Lung (tissue), 12 donors: ENCODE results near the gene BCAS3. TPM values are rescaled to one million over a fixed set of nuclear protein-coding genes. Genes with fewer than 3 reads are reported as not detected.

ENCODE experiments used
- ATAC-seq: fragments of 200-7000 bp; cut with Tn5 transposase; one replicate; pipeline ENCODE4 v1.9.1; 2020; ENCODE audit warnings: moderate number of reproducible peaks; ENCODE audit not compliant: insufficient read depth, low FRiP score
- DNase-seq, 3 donors: peaks; one replicate each; pipeline ENCODE4 v3.0.0-alpha.2; 2013 to 2017
- H3K27ac ChIP-seq, 2 donors: one replicate each; pipeline ENCODE4 v1.5.1; 2013; ENCODE audit warnings: mild to moderate bottlenecking in 2 of 2, moderate library complexity in 2 of 2, control low read depth in 1 of 2, inconsistent platforms in 1 of 2, low read depth in 1 of 2, low read length in 1 of 2
- H3K27me3 ChIP-seq, 3 donors: one replicate each; pipeline ENCODE4 v1.5.1; 2013; ENCODE audit warnings: low read length in 2 of 3; ENCODE audit not compliant: control insufficient read depth in 3 of 3, insufficient read depth in 3 of 3
- H3K36me3 ChIP-seq, 4 donors: one replicate each; pipeline ENCODE4 v1.5.1; 2013; ENCODE audit warnings: low read length in 4 of 4, mild to moderate bottlenecking in 1 of 4, moderate library complexity in 1 of 4; ENCODE audit not compliant: control insufficient read depth in 4 of 4, insufficient read depth in 4 of 4
- H3K4me1 ChIP-seq, 5 donors: one replicate each; pipeline ENCODE4 v1.5.1; 2013; ENCODE audit warnings: low read length in 5 of 5, mild to moderate bottlenecking in 2 of 5, moderate library complexity in 1 of 5; ENCODE audit not compliant: control insufficient read depth in 5 of 5, insufficient read depth in 5 of 5
- H3K4me3 ChIP-seq: one replicate; pipeline ENCODE4 v1.5.1; 2013; ENCODE audit warnings: mild to moderate bottlenecking, control low read depth, moderate library complexity
- H3K9ac ChIP-seq, 2 donors: one replicate each; pipeline ENCODE4 v1.5.1; 2013; ENCODE audit warnings: low read length in 2 of 2, control low read depth in 1 of 2; ENCODE audit not compliant: insufficient read depth in 1 of 2
- H3K9me3 ChIP-seq, 4 donors: one replicate each; pipeline ENCODE4 v1.5.1; 2013; ENCODE audit warnings: low read length in 3 of 4, mild to moderate bottlenecking in 1 of 4, moderate library complexity in 1 of 4; ENCODE audit not compliant: control insufficient read depth in 4 of 4, insufficient read depth in 3 of 4
- CTCF ChIP-seq: IDR thresholded peaks from 2 replicates; pipeline ENCODE4 v1.5.1; 2012; ENCODE audit warnings: mild to moderate bottlenecking; ENCODE audit errors: control extremely low read depth, extremely low read depth
- WGBS, 2 donors: extraction: QIAGEN DNeasy Blood & Tissue Kit; methylation state at CpG; one replicate each; pipeline ENCODE4 v1.1.7; 2013; 5-methylcytosine and 5-hydroxymethylcytosine counted together
- polyA plus RNA-seq, 2 donors: library from polyadenylated mRNA; stranded (reverse); fragments of 200-250 nt; gene quantifications; one replicate each; pipeline ENCODE4 v1.2.1, GENCODE V29; 2013
- total RNA-seq, 2 donors: library from RNA; depleted of rRNA in 1 of 2; stranded (reverse); fragments of >200 nt in 1 of 2; gene quantifications; one replicate each; pipeline ENCODE4 v1.2.1, GENCODE V29; 2014 to 2021
- donor health status: control.
- donor health status: control.
- donor health status: Bipolar disorder and iron deficiency.
- donor health status: healthy.
- donor health status: DM: yes; HTN: yes; CAD: no.

BCAS3 gene
- total and polyA plus RNA-seq, 4 donors, result 4.0 to 101 (median 20.3) TPM

GRCh38 chr17:61360318-61360943, 682.8 kb downstream of the BCAS3 start:
- peaks cover 0 to 1% (median 0%) of the 10 kb centered on the region in 5 donors for H3K4me1 ChIP-seq
- H3K4me3 ChIP-seq, result no peak overlapping the region
- TF ChIP-seq CTCF, result no peak
- 95 to 97% methylated on average over 3 of the region's 3 CpGs for WGBS, 2 donors
- no peaks in the 10 kb centered on the region for H3K27me3 ChIP-seq
- ATAC-seq, result no peak
- no peak overlapping the region for H3K27ac ChIP-seq
- no peaks in the 10 kb centered on the region for H3K9me3 ChIP-seq
- no peak for DNase-seq
- H3K9ac ChIP-seq, result no peak overlapping the region
- H3K36me3 ChIP-seq, result no peaks in the 10 kb centered on the region

- no peak for TF ChIP-seq CTCF
- H3K27ac ChIP-seq, result no peak overlapping the region
- WGBS, 2 donors, result 77 to 82% methylated on average over 2 of the region's 2 CpGs
- no peaks in the 10 kb centered on the region for H3K9me3 ChIP-seq
- no peaks in the 10 kb centered on the region for H3K36me3 ChIP-seq
- no peak overlapping the region for H3K9ac ChIP-seq
- no peaks in the 10 kb centered on the region for H3K27me3 ChIP-seq
- no peak overlapping the region for H3K4me3 ChIP-seq
- no peak for DNase-seq
- ATAC-seq, result no peak
- H3K4me1 ChIP-seq, result peaks cover 0 to 1% (median 0%) of the 10 kb centered on the region in 5 donors
These were observed 683.4 kb downstream of the BCAS3 start for GRCh38 chr17:61361084-61361483.

- WGBS, 2 donors, result 91 to 94% methylated on average over 5 of the region's 5 CpGs
- Histone ChIP-seq H3K27ac (no peak overlapping the region), H3K4me1 (peaks cover 0 to 11% (median 1%) of the 10 kb centered on the region in 5 donors), H3K27me3 (no peaks in the 10 kb centered on the region), H3K36me3 (no peaks in the 10 kb centered on the region), H3K9ac (no peak overlapping the region), H3K9me3 (no peaks in the 10 kb centered on the region), H3K4me3 (no peak overlapping the region)
- no peak for DNase-seq
- ATAC-seq, result no peak
- no peak for TF ChIP-seq CTCF
These were observed 684.7 kb downstream of the BCAS3 start for GRCh38 chr17:61362396-61362795.
